HT1080 (cell line): ENCODE results near the gene UBXN10. TPM values are rescaled to one million over a fixed set of nuclear protein-coding genes. Genes with fewer than 3 reads are reported as not detected.

ENCODE experiments used
- DNase-seq: peaks from one replicate; pipeline ENCODE4 v3.0.0-alpha.2; 2015; ENCODE audit warnings: low read depth
- total RNA-seq: library from RNA; depleted of rRNA; stranded (reverse); fragments of >200 nt; shearing (Covaris generic); gene quantifications from 2 replicates; pipeline ENCODE4 v1.2.3, GENCODE V29; 2014; rRNA removed

UBXN10 gene
- total RNA-seq, 1 experiment from 2014 or later = not detected

DNA sequence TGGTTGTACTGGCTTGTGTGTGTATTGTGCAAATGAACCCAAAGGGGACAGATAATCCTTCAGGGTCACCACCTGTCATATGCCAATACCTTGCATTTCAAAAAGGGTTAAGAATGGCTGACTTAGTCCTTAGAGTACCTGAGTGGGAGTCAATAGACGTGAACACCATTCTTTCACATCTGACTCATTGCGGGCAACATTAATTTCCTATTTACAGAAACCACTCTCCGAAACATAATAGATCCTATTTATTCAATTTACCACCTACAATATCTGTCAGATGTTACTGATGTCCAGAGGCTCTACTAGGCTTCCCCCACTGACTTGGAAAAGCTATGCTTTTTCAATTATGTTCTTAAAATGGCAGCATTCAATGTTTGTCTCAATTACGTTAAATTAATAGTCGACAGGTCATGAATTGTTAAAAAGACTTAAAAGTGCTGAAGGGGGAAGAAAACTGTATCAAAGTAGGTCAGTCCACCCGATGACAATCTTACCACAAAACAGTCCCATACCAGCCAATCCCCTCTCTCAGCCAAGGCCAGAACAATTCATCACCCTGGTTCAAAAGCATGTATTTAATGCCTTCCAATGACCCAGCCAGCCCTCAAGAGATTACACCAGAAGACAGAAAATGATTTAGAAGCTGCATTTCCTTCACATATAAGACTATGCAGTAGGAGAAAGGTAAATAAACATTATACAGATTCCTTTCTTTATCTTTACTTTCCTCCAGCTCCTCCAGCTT lies 49.1 kb downstream of the UBXN10 start:
- DNase-seq = peak; percentile 16

DNA sequence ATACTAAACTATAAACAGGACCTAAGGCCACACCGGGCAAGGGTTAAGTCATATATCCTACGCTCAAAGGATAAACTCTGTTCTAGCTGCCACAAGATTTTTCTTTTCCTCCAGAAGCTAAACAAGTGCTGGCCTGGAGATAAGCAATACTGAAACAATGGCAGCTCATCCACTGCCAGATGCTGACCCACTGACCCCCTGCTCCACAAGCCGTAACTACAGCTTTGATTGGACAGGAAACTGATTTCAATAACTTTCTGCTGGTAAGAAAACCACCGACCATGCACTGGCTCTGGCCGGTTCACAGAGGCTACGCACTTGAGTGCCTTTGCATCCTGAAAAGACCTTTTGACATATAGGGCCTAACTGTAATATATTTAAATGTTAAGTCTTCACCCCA lies 51.8 kb downstream of the UBXN10 start:
- no peak for DNase-seq

DNA sequence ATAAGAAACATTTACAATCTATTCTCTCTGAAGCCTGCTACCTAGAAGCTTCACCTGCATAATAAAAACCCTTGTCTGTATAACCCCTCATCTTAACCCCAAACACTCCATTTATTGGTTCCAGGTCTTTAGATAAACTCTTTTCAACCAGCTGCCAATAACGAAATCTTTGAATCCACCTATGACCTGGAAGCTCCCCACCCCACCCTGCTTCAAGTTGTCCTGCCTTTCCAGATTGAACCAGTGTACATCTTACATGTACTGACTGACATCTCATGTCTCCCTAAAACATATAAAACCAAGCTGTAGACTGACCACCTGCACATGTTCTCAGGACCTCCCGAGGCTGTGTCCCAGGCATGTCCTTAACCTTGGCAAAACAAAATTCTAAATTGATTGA lies 54.1 kb downstream of the UBXN10 start:
- DNase-seq = no peak

DNA sequence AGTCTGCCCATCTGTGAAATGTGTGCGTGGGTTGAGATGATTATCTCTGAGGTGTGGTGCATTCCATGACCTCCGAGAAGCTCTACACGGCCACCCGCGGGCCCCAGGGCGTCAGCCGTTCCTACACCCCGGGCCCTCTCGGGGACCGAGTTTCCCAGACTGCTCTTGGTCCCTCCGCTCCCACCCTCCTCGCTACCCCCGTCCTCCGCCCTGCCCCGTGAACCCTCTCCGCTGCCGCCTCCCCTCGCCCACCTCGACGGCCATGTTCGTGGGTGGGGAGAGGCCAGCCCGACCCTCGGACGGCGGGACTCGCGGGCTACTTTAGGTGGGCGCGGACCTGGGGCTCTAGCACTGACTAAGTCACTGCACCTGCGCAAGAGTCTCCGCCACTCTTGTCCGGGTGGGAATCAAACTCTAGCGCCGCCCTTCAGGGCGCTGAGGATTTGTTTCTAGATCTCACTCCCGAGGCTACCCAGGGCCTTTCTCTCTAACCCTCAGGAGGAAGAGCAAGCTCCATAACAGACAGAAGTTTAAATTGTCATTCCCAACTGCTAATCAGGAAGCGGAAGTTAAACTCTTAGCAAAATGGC lies 57.1 kb downstream of the UBXN10 start:
- DNase-seq = no peak

Other genes with a start within 250 kb of the UBXN10 start
- not detected in 2 replicates for gene PLA2G2A, start 206.5 kb upstream of the UBXN10 start, total RNA-seq
- not detected in 2 replicates for gene PLA2G5, start 115.9 kb upstream of the UBXN10 start, total RNA-seq
- gene PLA2G2D, start 66.6 kb upstream of the UBXN10 start, total RNA-seq = not detected in 2 replicates
- not detected in 2 replicates for gene PLA2G2F, start 46.8 kb upstream of the UBXN10 start, total RNA-seq
- gene PLA2G2C, start 422 bp downstream of the UBXN10 start, total RNA-seq = not detected in 2 replicates
- gene VWA5B1, start 104.8 kb downstream of the UBXN10 start, total RNA-seq = not detected in 2 replicates